Aorta (tissue), 5 donors: ENCODE data around the gene CDC42SE2. TPM values are rescaled to one million over a fixed set of nuclear protein-coding genes. Genes with fewer than 3 reads are reported as not detected.
"Not testable (repeated sequence)": the region's sequence is repeated elsewhere in the genome, so short reads cannot be mapped to it uniquely, and the experiment has no call there.

Experiments
- ATAC-seq: fragments of 200-7000 bp; cut with Tn5 transposase; one replicate; pipeline ENCODE4 v1.9.1; 2022; ENCODE audit warnings: moderate library complexity; ENCODE audit not compliant: low FRiP score
- DNase-seq, 2 donors: peaks; one replicate each; pipeline ENCODE4 v3.0.0-alpha.2; 2020
- H3K27ac ChIP-seq, 2 donors: one replicate each; pipeline ENCODE4 v1.5.1; 2013; ENCODE audit warnings: low read length in 2 of 2, mild to moderate bottlenecking in 2 of 2, moderate library complexity in 2 of 2, control low read depth in 1 of 2, inconsistent platforms in 1 of 2, low read depth in 1 of 2
- H3K27me3 ChIP-seq, 2 donors: one replicate each; pipeline ENCODE4 v1.6.1; 2013; ENCODE audit warnings: control low read depth in 1 of 2, low read length in 1 of 2, mild to moderate bottlenecking in 1 of 2, moderate library complexity in 1 of 2; ENCODE audit not compliant: insufficient read depth in 2 of 2, control insufficient read depth in 1 of 2
- H3K36me3 ChIP-seq, 2 donors: one replicate each; pipeline ENCODE4 v1.6.1; 2013; ENCODE audit warnings: control low read depth in 1 of 2, low read length in 1 of 2, mild to moderate bottlenecking in 1 of 2; ENCODE audit not compliant: insufficient read depth in 2 of 2, control insufficient read depth in 1 of 2
- H3K4me1 ChIP-seq, 2 donors: one replicate each; pipeline ENCODE4 v1.6.1; 2013; ENCODE audit warnings: low read length in 2 of 2, control low read depth in 1 of 2, mild to moderate bottlenecking in 1 of 2, moderate library complexity in 1 of 2; ENCODE audit not compliant: insufficient read depth in 2 of 2, control insufficient read depth in 1 of 2
- H3K4me3 ChIP-seq, 2 donors: one replicate each; pipeline ENCODE4 v1.5.1; 2013; ENCODE audit warnings: low read length in 2 of 2, control low read depth in 1 of 2, mild to moderate bottlenecking in 1 of 2
- H3K9me3 ChIP-seq: one replicate; pipeline ENCODE4 v1.6.1; 2013; ENCODE audit warnings: mild to moderate bottlenecking, low read length; ENCODE audit not compliant: control insufficient read depth
- WGBS, 2 donors: extraction: QIAGEN DNeasy Blood & Tissue Kit; methylation state at CpG; one replicate each; pipeline ENCODE4 v1.1.7; 2013; 5-methylcytosine and 5-hydroxymethylcytosine counted together
- intact Hi-C, 2 donors: fragments of 100-400 bp; cut with DNase I; formaldehyde crosslinking; loops; one replicate each; pipeline versions ENCODE4 v1.14.2 to v1.15.0; 2022
- polyA plus RNA-seq, 2 donors: library from polyadenylated mRNA; stranded (reverse); fragments of 200-250 nt; gene quantifications; one replicate each; pipeline ENCODE4 v1.2.3, GENCODE V29; 2013
- total RNA-seq, 2 donors: library from RNA; stranded (reverse); fragmentation: NEBNext Ultra II Directional; extraction: Animal tissue kit (Norgen Biotek cat#: 25700); gene quantifications; one replicate each; pipeline ENCODE4 v1.2.1, GENCODE V29; 2021
- donor health status: healthy with polysubstance abuse.
- donor health status: Bipolar disorder and iron deficiency.
- donor health status: DM: no; HTN: no; CAD: no.
- donor health status: DM: no; HTN: no; CAD: no.
- donor health status: DM: yes; HTN: yes; CAD: no.

CDC42SE2 gene
- total and polyA plus RNA-seq, 4 donors: 12.1 to 30.2 (median 23.0) TPM

- Histone ChIP-seq H3K4me1 (peaks cover 1 to 2% of the 10 kb centered on the region in 2 donors), H3K27me3 (no peaks in the 10 kb centered on the region), H3K27ac (no peak overlapping the region), H3K4me3 (no peak overlapping the region), H3K36me3 (no peaks in the 10 kb centered on the region), H3K9me3 (no peaks in the 10 kb centered on the region)
- DNase-seq (no peak), ATAC-seq (no peak)
- intact Hi-C loops: no loop called here
These were observed 115.1 kb downstream of the CDC42SE2 start for GRCh38 chr5:131378721-131379541.

GRCh38 chr5:131379723-131380122, 115.9 kb downstream of the CDC42SE2 start:
- no peak overlapping the region for H3K4me3 ChIP-seq
- no peaks in the 10 kb centered on the region for H3K27me3 ChIP-seq
- 38 to 48% methylated on average over 7 of the region's 7 CpGs for WGBS, 2 donors
- H3K36me3 ChIP-seq: no peaks in the 10 kb centered on the region
- no peaks in the 10 kb centered on the region for H3K9me3 ChIP-seq
- H3K4me1 ChIP-seq: peaks cover 1 to 2% of the 10 kb centered on the region in 2 donors
- DNase-seq: no peak
- no peak for ATAC-seq
- no peak overlapping the region for H3K27ac ChIP-seq
- intact Hi-C loops: no loop called here

GRCh38 chr5:131380238-131380637, 116.4 kb downstream of the CDC42SE2 start:
- H3K4me1 ChIP-seq, H3K36me3 ChIP-seq, H3K9me3 ChIP-seq, intact Hi-C loops, H3K27ac ChIP-seq, H3K4me3 ChIP-seq, DNase-seq, ATAC-seq, H3K27me3 ChIP-seq: not testable (repeated sequence)
- WGBS, 2 donors: 92 to 96% methylated on average over 2 of the region's 2 CpGs

GRCh38 chr5:131381021-131381420, 117.2 kb downstream of the CDC42SE2 start:
- H3K4me1 ChIP-seq: peaks cover 2 to 3% of the 10 kb centered on the region in 2 donors
- ATAC-seq (peak; percentile 48), DNase-seq (no peak)
- H3K27ac ChIP-seq: no peak overlapping the region
- intact Hi-C loops: no loop called here
- no peak overlapping the region for H3K4me3 ChIP-seq
- H3K36me3 ChIP-seq: no peaks in the 10 kb centered on the region
- no peaks in the 10 kb centered on the region for H3K27me3 ChIP-seq
- WGBS, 2 donors: 85 to 95% methylated on average over 4 of the region's 4 CpGs
- H3K9me3 ChIP-seq: no peaks in the 10 kb centered on the region

- 92% methylated on average over 2 of the region's 2 CpGs for WGBS, 2 donors
- no peak for ATAC-seq
- H3K27ac ChIP-seq: no peak overlapping the region
- DNase-seq: no peak
- no peak overlapping the region for H3K4me3 ChIP-seq
- intact Hi-C loops: no loop called here
- peaks cover 2 to 3% of the 10 kb centered on the region in 2 donors for H3K4me1 ChIP-seq
- no peaks in the 10 kb centered on the region for H3K9me3 ChIP-seq
- no peaks in the 10 kb centered on the region for H3K27me3 ChIP-seq
- H3K36me3 ChIP-seq: no peaks in the 10 kb centered on the region
These were observed 117.9 kb downstream of the CDC42SE2 start for GRCh38 chr5:131381777-131382176.

- intact Hi-C loops: no loop called here
- no peak for DNase-seq
- no peak overlapping the region for H3K27ac ChIP-seq
- peaks cover 2 to 3% of the 10 kb centered on the region in 2 donors for H3K4me1 ChIP-seq
- ATAC-seq: no peak
- H3K4me3 ChIP-seq: no peak overlapping the region
- no peaks in the 10 kb centered on the region for H3K27me3 ChIP-seq
- 75% methylated on average over 3 of the region's 3 CpGs for WGBS, 2 donors
- H3K36me3 ChIP-seq: peaks cover 0 to under 1% of the 10 kb centered on the region in 2 donors
- H3K9me3 ChIP-seq: no peaks in the 10 kb centered on the region
These were observed 118.8 kb downstream of the CDC42SE2 start for GRCh38 chr5:131382407-131383395.

GRCh38 chr5:131384173-131384572, 120.3 kb downstream of the CDC42SE2 start:
- WGBS, 2 donors: 67 to 70% methylated on average over 6 of the region's 6 CpGs
- Histone ChIP-seq H3K27me3 (no peaks in the 10 kb centered on the region), H3K9me3 (no peaks in the 10 kb centered on the region), H3K36me3 (peaks cover 0 to 2% of the 10 kb centered on the region in 2 donors), H3K4me1 (peaks cover 0 to 2% of the 10 kb centered on the region in 2 donors), H3K27ac (no peak overlapping the region), H3K4me3 (no peak overlapping the region)
- DNase-seq (no peak), ATAC-seq (no peak)
- intact Hi-C loops: no loop called here

- H3K36me3 ChIP-seq: peaks cover 0 to 2% of the 10 kb centered on the region in 2 donors
- WGBS, 2 donors: 95% methylated on average over 3 of the region's 3 CpGs
- no peaks in the 10 kb centered on the region for H3K9me3 ChIP-seq
- H3K4me3 ChIP-seq: no peak overlapping the region
- DNase-seq (no peak), ATAC-seq (no peak)
- intact Hi-C loops: no loop called here
- H3K27me3 ChIP-seq: no peaks in the 10 kb centered on the region
- H3K27ac ChIP-seq: no peak overlapping the region
- peaks cover 0 to 2% of the 10 kb centered on the region in 2 donors for H3K4me1 ChIP-seq
These were observed 120.9 kb downstream of the CDC42SE2 start for GRCh38 chr5:131384616-131385214.
